Peyer's patch (tissue), 4 donors: ENCODE results near the gene SOX11.

ENCODE experiments used
- CTCF ChIP-seq, 6 experiments: fragments of 450-650 bp in 4 of 6; fragments of 200-600 bp in 2 of 6; sonication (generic) in 1 of 6; IDR thresholded peaks; one replicate each; pipeline ENCODE4 v1.5.1; 2017 to 2019; ENCODE audit warnings: antibody characterized with exemption in 6 of 6, mild to moderate bottlenecking in 3 of 6, moderate library complexity in 1 of 6
- POLR2A ChIP-seq, 2 donors: fragments of 450-650 bp; IDR thresholded peaks; one replicate each; pipeline ENCODE4 v1.5.1; 2017; ENCODE audit warnings: antibody characterized with exemption in 2 of 2, mild to moderate bottlenecking in 2 of 2, moderate library complexity in 2 of 2

GRCh38 chr2:5727235-5727634 lies 35.1 kb downstream of the SOX11 start:
- TF ChIP-seq CTCF (IDR thresholded peaks at IDR 0.05) (no peak), POLR2A (IDR thresholded peaks at IDR 0.05) (no peak)
